Kidney epithelial cell (primary cell): ENCODE results near the gene PKD1L1. TPM values are rescaled to one million over a fixed set of nuclear protein-coding genes. Genes with fewer than 3 reads are reported as not detected.

Experiments
- DNase-seq: peaks from one replicate; pipeline ENCODE4 v3.0.0-alpha.2; 2010; ENCODE audit warnings: low read depth
- H3K27me3 ChIP-seq: 2 replicates; pipeline ENCODE4 v1.6.0; 2011; ENCODE audit warnings: low read length; ENCODE audit not compliant: control insufficient read depth, insufficient read depth
- H3K36me3 ChIP-seq: 2 replicates; pipeline ENCODE4 v1.5.1; 2011; ENCODE audit warnings: low read length; ENCODE audit not compliant: control insufficient read depth, insufficient read depth
- H3K4me3 ChIP-seq: 2 replicates; pipeline ENCODE4 v1.5.1; 2011; ENCODE audit warnings: low read depth, mild to moderate bottlenecking, control low read depth, low read length
- CTCF ChIP-seq: IDR thresholded peaks from 2 replicates; pipeline ENCODE4 v1.5.1; 2011; ENCODE audit warnings: mild to moderate bottlenecking, moderate library complexity, low read length, control low read depth, inconsistent platforms; ENCODE audit not compliant: insufficient read depth, poor library complexity, severe bottlenecking
- total RNA-seq: library from RNA; depleted of rRNA; stranded (reverse); fragments of >200 nt; gene quantifications from 2 replicates; pipeline ENCODE4 v1.2.3, GENCODE V29; 2015

The PKD1L1 gene
- total RNA-seq, 1 donor from 2014 or later = 0.08 TPM

DNA sequence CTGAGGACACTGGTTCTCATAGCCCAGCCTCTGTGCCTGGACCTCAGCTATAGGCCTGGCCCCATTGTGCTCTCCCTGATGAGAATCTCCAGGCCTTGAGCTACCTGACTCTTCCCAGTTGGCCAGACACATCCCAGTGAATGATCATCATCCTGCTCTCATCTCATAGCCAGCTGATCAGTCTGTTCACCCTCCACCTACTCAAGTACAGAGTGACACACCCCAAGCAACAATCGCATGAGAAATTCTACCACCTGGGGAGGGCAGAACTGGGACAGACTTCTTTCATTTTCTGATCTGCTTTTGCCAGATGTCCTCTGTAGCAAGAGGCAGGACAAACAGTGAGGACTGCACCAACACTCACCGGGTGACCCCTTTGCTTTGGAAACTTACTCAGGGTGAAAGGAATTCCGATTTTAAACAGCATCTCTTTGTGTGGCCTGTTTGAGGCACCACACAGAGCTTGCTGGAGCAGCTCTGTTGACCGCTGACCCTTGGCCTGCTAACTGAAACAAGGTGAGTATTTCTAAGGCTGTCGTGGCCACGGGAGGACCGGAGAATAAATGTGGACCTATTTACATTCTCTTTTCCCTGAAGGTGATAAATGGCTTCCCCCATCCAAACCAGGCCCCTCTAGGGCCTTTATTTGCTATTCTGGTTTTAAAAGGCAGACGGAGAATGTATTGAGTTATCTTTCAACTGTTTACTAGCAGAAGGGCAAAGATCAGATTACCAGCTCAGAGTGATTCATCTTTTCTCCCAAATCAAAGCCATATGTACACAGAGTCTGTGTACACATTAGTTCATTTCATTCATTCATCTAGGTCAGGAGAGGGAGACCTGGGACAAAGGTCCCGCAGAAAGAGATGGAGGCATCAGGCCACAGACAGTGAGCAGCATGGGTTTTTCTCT is 184.9 kb downstream of the PKD1L1 start:
- H3K27me3 ChIP-seq = no peaks in the 10 kb centered on the region
- DNase-seq = no peak
- no peak overlapping the region for H3K4me3 ChIP-seq
- TF ChIP-seq CTCF = no peak
- no peaks in the 10 kb centered on the region for H3K36me3 ChIP-seq

- H3K27me3 ChIP-seq = no peaks in the 10 kb centered on the region
- no peak for DNase-seq
- H3K4me3 ChIP-seq = no peak overlapping the region
- TF ChIP-seq CTCF = no peak
- H3K36me3 ChIP-seq = no peaks in the 10 kb centered on the region
Measured at GRCh38 chr7:47762746-47763062, 185.6 kb downstream of the PKD1L1 start.

DNA sequence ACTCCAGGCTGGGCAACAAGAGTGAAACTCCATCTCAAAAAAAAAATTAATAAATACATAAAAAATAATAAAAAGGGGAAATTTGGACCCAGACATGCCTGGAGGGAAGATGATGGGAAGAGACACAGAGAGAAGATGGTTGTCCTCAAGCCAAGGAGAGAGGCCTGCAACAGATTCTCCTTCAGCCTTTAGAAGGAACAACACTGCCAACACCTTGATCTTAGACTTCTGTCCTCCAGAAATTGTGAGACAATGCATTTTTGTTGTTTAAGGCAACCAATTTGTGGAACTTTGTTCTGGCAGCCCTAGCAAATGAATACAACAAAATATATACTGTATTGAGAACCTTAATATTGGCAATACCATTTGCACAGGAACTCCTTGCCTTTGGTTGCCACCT is 186.1 kb downstream of the PKD1L1 start:
- Histone ChIP-seq H3K4me3 (no peak overlapping the region), H3K36me3 (no peaks in the 10 kb centered on the region), H3K27me3 (no peaks in the 10 kb centered on the region)
- no peak for TF ChIP-seq CTCF
- DNase-seq = no peak

- TF ChIP-seq CTCF = peak; percentile 25
- no peak overlapping the region for H3K4me3 ChIP-seq
- DNase-seq = no peak
Measured at GRCh38 chr7:47759056-47759706, 189.1 kb downstream of the PKD1L1 start.

GRCh38 chr7:47758546-47758945 is 189.7 kb downstream of the PKD1L1 start:
- no peak for TF ChIP-seq CTCF
- H3K4me3 ChIP-seq = no peak overlapping the region
- no peak for DNase-seq

More at GRCh38 chr7:47759056-47759706, 189.1 kb downstream of the PKD1L1 start:
- Histone ChIP-seq H3K27me3 (no peaks in the 10 kb centered on the region), H3K36me3 (no peaks in the 10 kb centered on the region)

More at GRCh38 chr7:47758546-47758945, 189.7 kb downstream of the PKD1L1 start:
- Histone ChIP-seq H3K27me3 (no peaks in the 10 kb centered on the region), H3K36me3 (no peaks in the 10 kb centered on the region)
